ENCODE data around the gene PTPRE.

PTPRE gene

DNA sequence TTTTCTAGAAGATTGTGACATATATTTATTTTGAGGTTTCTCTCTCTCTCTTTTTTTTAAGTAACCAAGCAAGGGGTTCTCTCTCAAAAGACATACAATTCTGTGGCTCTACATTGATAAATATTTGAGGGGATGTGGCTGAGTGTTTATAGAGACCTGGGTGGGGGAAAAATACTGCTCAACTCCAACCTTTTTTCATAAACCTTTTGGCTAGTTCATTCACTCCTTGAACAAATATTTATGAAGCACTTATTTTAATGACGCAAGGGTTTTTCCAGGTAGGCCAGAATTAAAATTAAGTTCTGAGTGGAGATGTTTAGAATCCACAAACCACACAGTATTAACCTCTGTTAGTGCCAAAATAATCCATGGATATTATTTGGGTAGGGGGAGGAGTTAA, 100.2 kb downstream of the PTPRE start:
- no peak for DNase-seq

- no peak for DNase-seq
Measured at GRCh38 chr10:128007971-128008370, 101.1 kb downstream of the PTPRE start.

GRCh38 chr10:128008521-128009250, 101.8 kb downstream of the PTPRE start:
- no peak for DNase-seq

DNA sequence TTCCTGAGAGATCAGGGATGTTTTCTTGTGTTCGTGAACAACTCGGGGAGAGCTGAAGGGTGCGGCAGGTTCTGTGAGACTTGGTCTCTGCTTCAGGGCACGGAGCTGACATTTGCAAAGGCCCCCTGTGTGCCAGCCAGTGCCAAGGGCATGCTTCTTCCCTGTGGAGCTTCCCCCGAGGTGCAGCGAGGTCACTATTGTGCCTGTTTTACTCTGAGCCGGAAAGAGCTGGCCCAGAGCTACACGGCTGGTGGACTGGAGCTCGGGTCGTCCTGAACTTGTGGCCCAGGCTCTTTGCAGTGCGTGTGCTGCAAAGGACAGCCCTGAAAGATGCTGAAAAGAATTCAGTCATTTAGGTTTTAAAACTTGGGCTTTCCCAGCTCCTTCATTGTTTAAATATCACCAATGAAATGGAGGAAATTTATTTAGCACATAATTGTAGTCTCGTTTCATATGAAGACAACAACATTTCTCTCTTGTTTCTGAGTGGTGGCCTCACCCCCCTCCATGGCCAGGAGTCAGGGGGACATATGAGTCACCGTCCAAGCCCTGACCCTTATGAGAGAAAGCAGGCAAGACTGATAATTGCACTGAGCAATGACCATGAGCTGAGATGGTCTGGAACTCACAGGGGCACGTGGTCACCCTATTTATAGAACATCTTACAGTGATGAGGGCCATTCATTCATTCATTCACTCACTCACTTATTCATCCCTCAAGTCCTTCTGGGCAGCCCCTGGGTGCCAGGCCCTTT, 102.6 kb downstream of the PTPRE start:
- DNase-seq: no peak

GRCh38 chr10:128011059-128011979, 104.4 kb downstream of the PTPRE start:
- DNase-seq: peak; percentile 80

- DNase-seq: no peak
Measured at GRCh38 chr10:128013626-128014025, 106.7 kb downstream of the PTPRE start.

DNA sequence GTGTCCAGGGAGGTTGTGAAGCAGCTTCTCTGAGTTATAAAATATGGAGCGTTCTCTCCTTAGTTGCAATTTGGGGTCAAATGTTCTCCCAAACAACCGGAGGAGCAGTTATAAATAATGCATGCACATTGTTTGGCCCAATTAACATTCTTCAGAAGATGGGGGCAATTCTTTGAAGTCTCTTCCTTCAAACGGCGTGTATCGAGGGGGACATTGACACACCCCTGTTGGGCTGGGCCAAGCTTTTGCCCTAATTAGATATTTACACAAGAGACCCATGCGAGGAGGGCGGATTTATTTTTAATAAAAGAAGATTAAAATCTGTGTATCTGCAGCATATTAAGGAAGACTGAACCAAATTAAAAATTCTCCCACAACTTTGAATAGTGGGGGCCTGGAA, 107.3 kb downstream of the PTPRE start:
- DNase-seq: no peak

DNA sequence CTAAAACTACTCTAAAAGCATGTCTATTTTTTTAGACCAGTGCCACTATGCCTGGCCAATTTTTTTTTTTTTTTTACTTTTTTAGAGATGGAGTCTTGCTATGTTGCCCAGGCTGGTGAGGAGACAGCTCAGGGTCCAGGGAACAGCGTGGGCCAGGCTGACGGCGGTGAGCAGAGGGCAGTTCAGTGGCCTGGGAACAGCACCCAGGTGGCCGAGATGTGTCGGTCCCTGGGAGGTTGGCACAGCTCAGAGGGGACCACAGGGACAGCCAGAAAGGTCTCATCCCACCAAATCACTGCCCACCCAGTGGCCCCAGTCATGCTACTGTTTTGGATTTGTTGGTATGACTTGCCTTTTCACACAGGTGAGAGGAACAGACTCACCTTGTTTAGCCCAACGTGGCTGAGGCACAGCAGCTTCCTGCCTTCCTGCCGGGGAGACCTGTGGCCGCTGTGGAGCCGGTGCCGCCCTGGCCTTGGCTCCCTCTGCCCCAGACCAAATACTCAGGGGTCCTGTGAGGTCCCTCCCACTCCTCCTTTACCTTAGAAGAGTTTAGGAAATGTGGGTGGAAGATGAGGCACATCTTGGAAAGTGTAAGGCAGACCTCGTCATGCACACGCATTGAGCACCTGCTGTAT, 109.6 kb downstream of the PTPRE start:
- no peak for DNase-seq

DNA sequence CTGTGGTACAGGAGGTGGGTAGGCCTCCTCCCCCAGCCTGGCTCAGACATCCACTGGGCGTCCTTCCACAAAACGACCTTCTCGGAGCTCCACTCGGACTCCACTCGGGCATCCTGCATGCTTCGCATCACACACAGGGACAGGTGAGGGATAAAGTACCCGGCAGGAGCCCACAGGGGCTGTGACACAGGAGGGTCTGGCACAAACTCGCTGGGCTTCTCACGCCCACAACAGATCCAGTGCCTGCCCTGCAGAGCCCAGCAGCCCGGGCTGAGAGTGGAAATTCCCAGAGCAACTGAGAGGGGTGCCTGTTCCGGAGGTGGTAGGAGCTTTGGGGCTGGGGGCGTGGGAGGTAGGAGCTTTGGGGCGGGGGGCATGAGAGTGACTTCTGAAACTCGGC, 110.9 kb downstream of the PTPRE start:
- DNase-seq: no peak

GRCh38 chr10:128018236-128018635, 111.3 kb downstream of the PTPRE start:
- DNase-seq: no peak

- no peak for DNase-seq
Measured at GRCh38 chr10:128018691-128019090, 111.8 kb downstream of the PTPRE start.

- DNase-seq: no peak
Measured at GRCh38 chr10:128022261-128023196, 115.6 kb downstream of the PTPRE start.

DNA sequence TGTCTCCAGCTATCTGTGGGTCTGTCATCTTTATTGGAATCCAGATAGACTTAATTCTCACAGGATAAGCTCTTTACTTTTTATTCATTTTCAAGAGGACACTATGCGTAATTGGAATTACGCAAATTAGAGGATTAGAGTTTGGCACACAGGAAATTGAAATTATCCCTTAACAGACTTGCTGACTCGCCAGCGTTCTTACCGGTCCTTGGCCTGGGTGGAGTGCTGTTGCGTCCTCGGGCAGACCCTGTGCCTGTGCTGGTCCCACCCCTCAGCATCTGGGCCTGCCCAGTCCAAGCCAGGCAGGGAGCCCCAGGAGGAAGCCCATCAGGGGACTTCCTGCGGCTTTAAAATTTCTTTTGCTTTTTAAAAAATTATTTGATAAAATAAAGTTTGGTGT, 117.5 kb downstream of the PTPRE start:
- no peak for DNase-seq

GRCh38 chr10:128025437-128025836, 118.5 kb downstream of the PTPRE start:
- DNase-seq: no peak

DNA sequence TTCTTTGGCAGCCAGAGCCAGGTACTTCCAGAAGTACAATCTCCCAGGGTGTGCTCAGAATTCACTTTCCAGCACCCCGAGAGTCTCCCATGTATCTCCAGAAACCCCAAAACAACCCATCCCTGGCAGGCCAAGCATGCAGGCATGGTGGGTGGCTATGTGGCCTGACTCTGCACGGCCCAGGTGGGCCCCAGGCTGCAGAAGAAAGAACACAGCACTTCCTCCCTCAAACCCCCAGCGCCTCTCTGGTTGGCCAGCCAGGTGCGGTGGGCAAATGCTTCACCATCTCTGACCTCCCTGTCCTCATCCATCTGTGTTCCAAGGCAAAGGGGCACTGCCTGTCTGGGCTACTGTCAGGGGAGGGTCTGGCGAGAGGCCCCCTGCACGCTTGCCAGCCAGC, 119.0 kb downstream of the PTPRE start:
- DNase-seq: no peak

- DNase-seq: no peak
Measured at GRCh38 chr10:128026615-128027300, 119.9 kb downstream of the PTPRE start.

DNA sequence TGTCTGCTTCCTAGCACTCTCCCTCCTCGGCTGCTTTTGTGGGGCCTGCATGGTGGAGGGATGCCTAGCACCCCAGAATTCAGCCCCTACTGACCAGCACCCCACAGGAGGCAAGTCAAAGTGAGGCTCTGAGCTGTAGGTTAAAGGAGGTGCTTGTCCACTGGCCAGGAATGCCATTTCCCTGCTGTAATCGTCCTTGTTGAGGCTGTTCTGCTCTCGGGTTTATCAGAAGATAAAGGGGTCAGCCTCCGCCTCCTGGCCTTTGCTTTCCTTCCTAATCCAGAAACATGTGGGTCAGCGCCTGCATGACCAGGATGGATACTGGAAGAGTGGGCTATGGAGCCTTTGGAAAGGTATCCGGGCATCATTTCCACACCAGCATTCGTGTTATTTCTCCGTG, 120.4 kb downstream of the PTPRE start:
- DNase-seq: no peak

GRCh38 chr10:128027822-128028507, 121.1 kb downstream of the PTPRE start:
- no peak for DNase-seq

DNA sequence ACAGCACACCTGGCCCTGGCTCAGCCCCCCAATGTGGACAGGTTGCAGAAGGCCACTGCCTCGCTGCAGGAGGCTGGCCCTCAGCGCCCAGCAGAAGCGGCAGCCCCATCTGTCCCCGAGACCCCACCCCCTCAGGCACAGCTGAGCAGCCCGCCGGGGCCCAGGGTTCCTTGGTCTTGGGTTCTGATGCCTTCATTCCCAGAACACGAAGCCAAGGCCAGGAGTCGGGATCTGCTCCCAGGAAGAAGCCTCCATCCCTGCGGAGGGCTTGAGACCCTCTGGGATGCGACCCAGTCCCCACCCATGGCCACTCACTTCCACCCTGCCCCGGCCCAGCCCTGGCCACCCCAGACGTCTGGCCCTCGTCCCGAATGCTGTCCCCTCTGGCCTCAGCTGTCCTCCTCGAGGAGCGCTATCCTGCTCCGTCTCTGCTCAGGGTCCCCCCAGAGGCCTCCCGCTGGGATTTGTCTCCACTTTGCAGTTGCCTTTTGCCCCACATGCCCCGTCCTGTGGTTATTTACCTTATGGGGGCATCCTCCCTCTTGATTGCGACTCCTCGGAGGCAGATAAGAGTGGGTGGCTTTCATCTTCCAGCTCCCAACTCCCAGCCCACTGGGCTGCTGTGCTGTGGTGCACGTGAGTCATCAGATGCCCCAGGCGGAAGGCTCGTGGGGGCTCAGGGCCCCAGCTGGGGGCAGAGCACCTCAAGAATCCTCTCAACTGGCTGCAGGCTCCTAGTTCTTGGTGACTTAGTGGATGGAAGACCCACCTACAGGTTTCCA, 121.8 kb downstream of the PTPRE start:
- DNase-seq: no peak

GRCh38 chr10:128029290-128029651, 122.4 kb downstream of the PTPRE start:
- DNase-seq: no peak

All from activated effector memory CD4-positive, alpha-beta T cell treated with Interleukin-2 at 50 U/mL for 16 hours (primary cell).